HG03565 (cell line): ENCODE measurements around the gene SHANK3.

Experiments used
- ATAC-seq: cut with Tn5 transposase; IDR thresholded peaks from one replicate; pipeline ENCODE4 v1.9.1; 2021; ENCODE audit warnings: mild to moderate bottlenecking, moderate library complexity; ENCODE audit not compliant: unreplicated experiment

SHANK3 gene

GRCh38 chr22:50677493-50678217 is 5.0 kb downstream of the SHANK3 start:
- ATAC-seq: no peak

- no peak for ATAC-seq
Observed at GRCh38 chr22:50678218-50678650, 5.6 kb downstream of the SHANK3 start.

GRCh38 chr22:50678651-50679521 is 6.3 kb downstream of the SHANK3 start:
- ATAC-seq: no peak

- ATAC-seq: no peak
Observed at GRCh38 chr22:50683086-50683993, 10.7 kb downstream of the SHANK3 start.

GRCh38 chr22:50683994-50684371 is 11.4 kb downstream of the SHANK3 start:
- ATAC-seq: no peak

- ATAC-seq: no peak
Observed at GRCh38 chr22:50684501-50684900, 11.9 kb downstream of the SHANK3 start.

- ATAC-seq: no peak
Observed at GRCh38 chr22:50684986-50685385, 12.4 kb downstream of the SHANK3 start.

- no peak for ATAC-seq
Observed at GRCh38 chr22:50686794-50687193, 14.2 kb downstream of the SHANK3 start.

- ATAC-seq: no peak
Observed at GRCh38 chr22:50687829-50688228, 15.2 kb downstream of the SHANK3 start.

GRCh38 chr22:50688448-50688847 is 15.8 kb downstream of the SHANK3 start:
- ATAC-seq: no peak

- ATAC-seq: no peak
Observed at GRCh38 chr22:50691521-50691920, 18.9 kb downstream of the SHANK3 start.

GRCh38 chr22:50693462-50693861 is 20.8 kb downstream of the SHANK3 start:
- ATAC-seq: no peak

GRCh38 chr22:50694099-50694605 is 21.5 kb downstream of the SHANK3 start:
- ATAC-seq: no peak

- no peak for ATAC-seq
Observed at GRCh38 chr22:50694766-50695420, 22.3 kb downstream of the SHANK3 start.

GRCh38 chr22:50695421-50696250 is 23.0 kb downstream of the SHANK3 start:
- no peak for ATAC-seq

- ATAC-seq: no peak
Observed at GRCh38 chr22:50696251-50696798, 23.7 kb downstream of the SHANK3 start.

- no peak for ATAC-seq
Observed at GRCh38 chr22:50696799-50697561, 24.4 kb downstream of the SHANK3 start.
